NCI-H1105 treated with DMSO at 0.1 percent for 48 hours (cell line): ENCODE results near the gene ITIH4.

ENCODE experiments used
- DNase-seq: peaks from one replicate; lab custom pipeline; 2025; lab: John Stamatoyannopoulos, UW

ITIH4 gene

GRCh38 chr3:52830535-52831258 is at the start of gene ITIH4:
TSS of gene ITIH4 (minus strand) at chr3:52830672. CDS start at chr3:52830642, 30 bp downstream.
- DNase-seq = no peak

DNA sequence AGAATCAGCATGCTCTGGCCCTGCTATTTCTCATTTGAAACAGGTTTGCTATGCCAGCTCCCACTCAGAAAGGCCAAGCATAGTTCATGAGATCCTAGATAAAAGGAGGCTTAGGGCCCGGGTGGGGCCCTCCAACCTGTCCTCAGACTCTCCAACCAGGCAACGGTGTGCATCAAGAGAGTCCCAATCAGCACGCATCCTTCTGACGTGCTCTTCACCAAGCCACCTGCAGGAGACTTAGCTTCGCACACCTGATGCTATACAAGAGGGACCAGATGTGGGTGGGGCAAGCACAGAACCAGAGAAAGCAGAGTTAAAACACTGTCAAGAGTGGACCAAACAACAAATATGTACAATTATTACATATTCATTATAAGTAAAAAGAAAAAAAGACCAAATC is 49.6 kb upstream of the ITIH4 start:
- no peak for DNase-seq

DNA sequence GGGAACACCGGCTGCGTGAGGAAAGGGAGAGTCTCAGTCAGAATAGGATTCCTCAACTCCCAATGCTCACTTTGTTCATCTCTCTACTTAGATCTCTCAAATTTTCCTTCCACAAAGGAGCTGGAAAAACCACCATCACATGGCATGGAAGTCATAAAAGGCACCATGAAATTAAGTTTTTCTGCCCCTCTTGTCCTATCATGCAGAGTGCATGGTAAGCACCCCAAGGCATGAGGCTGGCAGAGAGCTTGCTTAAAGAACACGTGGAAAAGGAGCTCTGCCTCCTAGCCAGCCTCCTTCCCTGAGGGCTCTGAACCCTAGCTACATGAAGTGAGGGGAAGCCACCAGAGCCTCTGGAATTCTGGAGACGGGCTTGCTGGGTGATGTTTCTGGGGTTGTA is 49.1 kb upstream of the ITIH4 start:
- DNase-seq = no peak

GRCh38 chr3:52879090-52879489 is 48.6 kb upstream of the ITIH4 start:
- DNase-seq = no peak

GRCh38 chr3:52877085-52877484 is 46.6 kb upstream of the ITIH4 start:
- no peak for DNase-seq

GRCh38 chr3:52874864-52875587 is 44.6 kb upstream of the ITIH4 start:
- no peak for DNase-seq

DNA sequence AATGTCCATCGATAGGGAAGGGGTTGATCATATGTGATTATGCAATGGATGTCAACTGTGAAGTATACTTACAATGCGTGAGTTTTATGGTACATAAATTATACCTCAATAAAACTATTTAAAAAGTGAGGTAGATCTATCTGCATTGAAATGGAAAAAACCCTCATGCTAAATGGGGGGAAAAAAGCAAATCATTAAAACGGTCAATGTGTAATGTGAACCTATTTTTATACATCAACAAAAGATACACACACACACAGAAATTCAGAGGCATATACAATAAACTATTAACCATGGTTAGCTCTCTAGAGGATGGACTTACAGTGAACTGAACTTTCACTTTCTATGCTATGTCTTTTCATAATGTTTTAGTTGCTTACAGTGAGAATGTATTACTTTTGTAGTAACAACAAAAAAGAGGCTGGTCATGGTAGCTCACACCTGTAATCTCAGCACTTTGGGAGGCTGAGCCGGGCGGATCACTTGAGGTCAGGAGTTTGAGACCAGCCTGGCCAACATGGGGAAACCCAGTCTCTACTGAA is 43.8 kb upstream of the ITIH4 start:
- no peak for DNase-seq

- DNase-seq = no peak
Observed at GRCh38 chr3:52873433-52874159, 43.1 kb upstream of the ITIH4 start.

GRCh38 chr3:52872245-52872644 is 41.8 kb upstream of the ITIH4 start:
- no peak for DNase-seq

- DNase-seq = no peak
Observed at GRCh38 chr3:52871761-52872160, 41.3 kb upstream of the ITIH4 start.

- no peak for DNase-seq
Observed at GRCh38 chr3:52870471-52870870, 40.0 kb upstream of the ITIH4 start.

DNA sequence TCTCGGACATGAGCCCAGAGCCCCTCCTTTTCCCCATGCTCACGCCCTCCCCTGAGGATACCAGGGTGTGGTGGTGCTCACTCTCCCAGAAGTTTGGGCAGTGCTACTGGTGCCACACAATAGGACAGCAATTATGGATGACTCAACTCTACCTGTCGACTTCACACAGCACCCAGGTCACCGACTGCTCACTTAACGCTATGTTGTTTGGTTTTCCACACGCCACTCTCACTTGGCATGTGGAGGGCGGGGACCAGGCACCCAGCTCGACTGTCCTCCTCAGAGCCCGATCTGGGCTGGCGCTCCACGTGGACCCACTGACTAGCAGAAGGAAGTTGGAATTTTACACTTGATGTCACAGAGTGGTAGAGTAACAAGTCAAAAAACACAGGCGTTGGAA is 36.0 kb upstream of the ITIH4 start:
- no peak for DNase-seq

DNA sequence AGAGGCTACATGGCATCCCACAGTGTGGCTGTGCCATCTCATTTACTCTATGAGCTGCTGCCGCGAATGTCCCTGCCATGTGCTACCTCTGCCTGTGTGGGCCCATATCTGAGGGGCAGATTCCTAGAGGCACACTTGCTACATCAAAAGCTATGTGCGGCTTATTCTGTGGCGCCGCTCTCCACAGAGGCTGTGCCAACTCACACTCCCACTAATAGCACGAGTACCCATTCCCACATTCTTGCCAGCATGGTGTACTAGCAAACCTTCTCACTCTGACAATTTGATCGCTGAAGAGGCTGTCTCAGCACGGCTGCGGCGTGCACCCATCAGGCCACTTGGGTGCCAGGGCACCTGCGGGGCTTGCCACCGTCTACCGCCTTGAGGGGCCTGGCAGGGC is 35.5 kb upstream of the ITIH4 start:
- peak; percentile 84 for DNase-seq

GRCh38 chr3:52860424-52860768 is 29.9 kb upstream of the ITIH4 start:
- no peak for DNase-seq

GRCh38 chr3:52859686-52860423 is 29.4 kb upstream of the ITIH4 start:
- DNase-seq = no peak

DNA sequence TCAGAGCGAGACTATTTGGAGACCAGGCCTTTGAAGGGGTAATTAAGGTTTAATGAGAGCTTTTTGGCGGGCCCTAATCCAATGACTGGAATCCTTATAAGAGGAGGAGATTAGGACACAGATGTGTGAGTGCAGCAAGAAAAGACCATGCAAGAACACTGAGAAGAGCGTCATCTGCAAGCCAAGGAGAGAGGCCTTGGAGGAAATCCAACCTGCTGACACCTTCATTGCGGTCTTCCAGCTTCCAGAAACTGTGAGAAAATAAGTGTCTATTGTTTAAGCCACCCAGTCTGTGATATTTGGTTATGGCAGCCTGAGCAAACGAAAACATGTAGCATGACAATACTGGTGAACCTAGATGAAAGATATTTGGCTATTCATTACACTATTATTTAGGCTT is 27.4 kb upstream of the ITIH4 start:
- peak; percentile 15 for DNase-seq

GRCh38 chr3:52857133-52857532 is 26.7 kb upstream of the ITIH4 start:
- DNase-seq = no peak

GRCh38 chr3:52856666-52857065 is 26.2 kb upstream of the ITIH4 start:
- DNase-seq = no peak

DNA sequence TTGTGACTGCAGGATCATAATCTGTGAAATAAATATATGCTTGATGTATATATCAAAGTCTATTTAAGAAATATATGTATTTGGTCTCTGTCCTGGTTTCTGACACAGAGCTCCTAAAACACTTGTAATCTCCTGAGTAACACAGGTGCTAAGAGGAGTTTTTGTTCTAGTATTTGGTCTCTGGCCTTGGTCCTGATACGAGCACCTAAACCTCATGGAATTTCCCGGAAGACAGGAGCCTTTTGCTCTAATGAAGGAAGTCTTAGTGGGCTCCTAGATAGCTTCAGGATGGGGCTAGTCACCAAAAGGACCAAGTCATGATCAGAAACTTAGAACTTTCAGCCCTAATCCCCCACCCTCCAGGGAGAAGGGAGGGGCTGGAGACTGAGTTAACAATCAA is 23.5 kb upstream of the ITIH4 start:
- no peak for DNase-seq

- DNase-seq = no peak
Observed at GRCh38 chr3:52852419-52852818, 21.9 kb upstream of the ITIH4 start.

DNA sequence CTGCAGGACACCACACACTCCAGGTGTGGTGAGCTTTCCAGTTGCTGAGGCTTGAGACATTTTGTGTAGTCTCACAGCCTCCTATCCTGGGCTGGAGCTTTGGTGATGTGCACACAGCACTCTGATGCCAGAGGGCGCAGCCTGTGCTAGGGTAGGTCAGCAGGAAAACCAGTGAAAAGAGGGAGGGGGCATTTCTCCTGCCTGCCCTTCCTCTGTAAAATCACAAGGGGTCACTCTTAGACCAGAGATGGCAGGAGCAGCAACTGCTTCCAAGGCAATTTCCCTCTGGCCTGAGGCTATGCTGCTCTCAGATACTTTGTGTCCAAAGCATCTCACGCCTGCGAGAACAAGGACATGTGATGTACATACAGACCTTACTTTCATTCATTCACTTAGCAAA is 20.9 kb upstream of the ITIH4 start:
- DNase-seq = peak; percentile 40

DNA sequence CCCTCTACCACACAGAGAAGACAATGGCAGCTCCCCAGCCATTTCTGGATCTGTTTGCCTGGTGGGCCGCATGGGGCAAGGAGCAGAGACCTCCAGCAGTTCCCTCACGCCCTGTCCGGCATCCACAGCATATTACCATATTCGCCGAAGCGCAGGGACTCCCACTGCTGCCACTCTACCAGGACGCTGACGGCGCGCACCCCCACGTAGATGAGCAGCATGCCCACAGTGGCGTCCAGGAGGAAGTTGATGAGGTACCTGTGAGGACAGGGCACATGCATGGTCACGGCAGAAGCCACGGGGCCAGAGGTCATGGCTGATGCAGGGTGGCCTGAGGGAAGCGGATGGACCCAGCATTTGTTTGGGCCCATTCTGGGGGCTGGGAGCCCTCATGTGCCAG is 19.2 kb upstream of the ITIH4 start:
- DNase-seq = no peak
